Hepatic stellate cell (primary cell): Measurements from ENCODE around the gene KRT14.
"Not testable (repeated sequence)": the region's sequence is repeated elsewhere in the genome, so short reads cannot be mapped to it uniquely, and the experiment has no call there.

Experiments
- DNase-seq: peaks from one replicate; pipeline ENCODE4 v3.0.0; 2011; ENCODE audit warnings: low spot score

KRT14 gene

DNA sequence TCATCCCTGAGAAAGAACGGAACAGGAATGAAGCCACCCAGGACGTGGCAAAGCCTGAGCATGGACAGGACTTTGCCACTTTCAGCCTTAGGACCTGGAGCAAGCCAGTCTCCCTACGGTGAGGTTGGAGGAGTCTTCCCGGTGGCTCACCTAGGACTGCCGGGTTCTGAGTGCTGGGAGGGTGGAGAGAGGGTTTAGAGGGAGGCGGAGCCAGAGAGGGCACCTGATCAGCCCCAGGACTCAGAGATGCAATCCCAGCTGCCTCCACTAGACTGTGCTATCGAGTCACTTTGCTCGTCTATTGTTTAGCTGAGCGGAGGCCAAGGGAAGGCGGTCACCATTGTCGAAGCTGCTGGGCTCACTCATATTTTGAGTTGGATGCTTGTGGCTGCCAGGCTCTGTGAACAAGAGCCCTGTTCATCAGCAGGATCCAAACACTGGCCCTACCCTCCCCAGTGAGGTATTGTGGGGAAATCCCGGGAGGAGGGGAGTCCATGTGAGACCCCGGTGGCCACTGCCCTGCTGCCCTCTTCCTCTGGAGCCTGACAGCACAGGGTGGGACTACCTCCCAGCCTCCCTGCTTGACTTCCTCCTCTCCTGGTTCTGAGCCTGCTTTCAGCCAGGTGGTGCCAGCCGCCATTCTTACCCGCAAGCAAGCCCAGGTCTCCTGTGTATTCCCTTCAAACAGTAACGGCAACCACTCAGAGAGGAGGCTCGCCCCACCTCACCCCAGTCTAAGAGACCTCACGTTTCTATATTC, 7.0 kb downstream of the KRT14 start:
- DNase-seq: peak; percentile 78

DNA sequence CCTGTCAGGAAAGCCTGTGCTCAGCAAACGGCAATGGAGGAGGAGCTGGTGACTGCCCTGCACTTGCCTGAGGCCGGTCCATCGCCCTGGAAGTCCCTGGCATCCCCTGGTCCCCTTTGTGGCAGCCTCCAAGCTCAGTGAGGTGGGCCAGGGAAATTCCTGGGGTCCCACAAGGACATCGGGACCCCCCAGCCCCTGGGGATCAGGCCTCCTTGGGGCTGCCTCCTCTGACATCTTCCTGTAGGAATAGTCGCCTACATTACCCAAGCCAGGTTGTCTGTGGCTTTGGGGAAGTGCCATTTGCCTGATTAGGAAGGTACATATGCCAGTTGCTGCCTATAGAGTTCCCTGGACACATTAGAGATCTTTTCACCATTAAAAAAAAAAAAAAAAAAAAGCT, 7.7 kb downstream of the KRT14 start:
- DNase-seq: no peak

DNA sequence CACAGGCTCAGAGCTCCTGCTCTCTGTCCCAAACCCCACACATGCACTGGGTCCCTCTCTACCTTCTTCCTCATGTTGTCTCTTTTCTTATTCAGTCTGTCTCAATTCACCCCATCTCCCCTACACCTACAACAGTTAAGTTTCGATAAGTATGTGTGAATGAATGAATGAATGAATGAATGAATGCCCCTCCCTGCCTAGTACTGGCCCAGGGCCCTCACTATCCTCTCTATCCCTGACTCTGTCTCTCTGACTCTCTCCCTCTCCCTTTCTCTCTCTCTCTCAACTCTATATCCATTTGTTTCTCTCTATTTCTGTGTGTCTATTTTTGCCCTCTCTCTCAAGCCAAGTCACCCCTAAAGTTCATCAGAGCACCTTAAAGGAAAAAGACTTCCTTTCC, 8.2 kb downstream of the KRT14 start:
- no peak for DNase-seq

DNA sequence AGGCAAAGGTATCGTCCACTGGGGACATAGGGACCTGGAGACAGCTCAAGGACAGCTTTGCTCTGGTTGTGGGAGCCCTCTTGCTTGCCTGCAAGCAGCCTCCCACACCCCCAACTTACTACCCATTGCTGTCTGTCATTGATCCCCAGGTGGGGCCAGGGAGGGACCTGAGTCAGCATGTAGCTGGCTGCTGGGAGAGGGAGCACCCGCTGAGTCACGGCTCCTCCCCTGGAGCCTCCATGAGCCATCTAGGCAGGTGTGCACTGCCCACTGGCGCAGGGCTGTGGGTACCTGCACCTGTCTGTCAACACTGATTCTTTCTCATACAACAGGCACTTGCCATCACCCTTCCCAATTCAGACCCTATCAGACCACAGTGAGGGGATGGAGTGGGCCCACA, 10.0 kb downstream of the KRT14 start:
- DNase-seq: not testable (repeated sequence)

DNA sequence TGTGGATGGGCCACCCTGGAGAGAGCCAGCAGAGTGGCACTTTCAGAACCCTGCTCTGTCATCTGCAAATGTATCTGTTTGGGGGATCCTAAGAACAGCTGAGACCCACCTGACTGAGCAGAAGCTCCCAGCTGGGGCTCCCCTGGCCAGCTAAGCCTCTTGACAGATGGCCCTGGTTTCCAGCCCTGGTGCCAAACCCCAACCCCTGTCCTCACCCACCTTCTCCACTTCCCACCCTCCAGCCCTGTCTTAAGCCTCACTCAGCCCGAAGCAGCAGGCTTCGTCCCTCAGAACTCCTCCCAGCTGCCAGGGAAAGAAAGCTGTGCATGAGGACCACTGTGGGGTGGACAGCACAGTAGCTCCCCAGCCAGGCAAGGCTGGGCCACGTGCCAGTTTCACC, 11.4 kb downstream of the KRT14 start:
- DNase-seq: no peak

DNA sequence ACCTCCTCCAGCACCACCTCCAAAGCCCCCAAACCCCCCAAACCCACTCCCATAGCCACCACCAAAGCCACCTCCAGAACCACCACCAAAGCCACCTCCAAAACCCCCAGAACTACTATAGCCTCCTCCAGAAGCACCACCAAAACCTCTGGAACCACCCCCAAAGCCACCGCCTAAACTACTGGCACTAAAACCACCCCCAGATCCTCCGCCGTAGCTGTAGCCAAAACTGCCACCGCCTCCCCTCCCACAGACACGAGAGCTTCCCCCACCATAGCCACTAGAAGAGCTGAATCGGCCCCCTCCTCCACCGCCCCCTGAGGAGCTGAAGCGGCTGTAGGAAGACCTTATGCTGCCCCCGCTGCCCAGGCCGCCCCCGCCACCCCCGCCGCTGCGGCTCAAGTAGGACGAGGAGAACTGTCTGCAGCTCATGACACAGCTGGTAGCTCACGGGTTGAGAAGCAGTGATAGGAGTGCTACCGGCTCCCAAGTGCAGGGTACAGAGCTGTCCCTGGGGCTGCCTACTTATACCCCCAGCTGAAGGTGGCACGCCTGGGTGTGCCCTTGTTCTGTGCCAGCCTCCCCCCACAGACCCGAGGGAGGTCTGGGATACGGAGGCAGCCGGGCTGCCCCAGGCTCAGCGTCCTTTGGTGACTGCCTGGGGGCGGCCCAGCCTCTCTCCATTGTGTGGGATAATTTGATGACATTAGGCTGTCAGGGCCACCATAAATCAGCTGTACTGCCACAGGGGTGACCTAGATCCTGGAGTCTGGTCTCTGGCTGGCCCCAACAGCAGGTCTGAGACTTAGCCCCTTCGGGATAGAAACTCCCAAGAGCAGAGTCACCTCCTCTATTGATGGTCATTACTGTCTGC, 14.9 kb downstream of the KRT14 start, which contains the start of gene KRT9:
Gene KRT9, minus strand, starts transcription at position 499 of the 874 bp plus-strand sequence. Its CDS starts 67 bp downstream, at position 432.
- DNase-seq: no peak

DNA sequence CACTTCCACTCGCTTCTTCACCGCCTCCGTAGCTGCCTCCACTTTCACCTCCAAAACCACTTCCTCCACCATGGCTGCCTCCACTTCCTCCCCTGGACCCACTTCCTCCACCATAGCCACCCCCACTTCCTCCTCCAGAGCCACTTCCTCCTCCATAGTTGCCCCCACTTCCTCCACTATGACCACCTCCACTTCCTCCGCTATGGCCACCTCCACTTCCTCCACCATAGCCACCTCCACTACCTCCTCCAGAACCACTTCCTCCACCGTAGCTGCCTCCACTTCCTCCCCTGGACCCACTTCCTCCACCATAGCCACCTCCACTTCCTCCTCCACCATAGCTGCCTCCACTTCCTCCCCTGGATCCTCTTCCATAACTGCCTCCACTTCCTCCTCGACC, 19.4 kb downstream of the KRT14 start:
- no peak for DNase-seq

DNA sequence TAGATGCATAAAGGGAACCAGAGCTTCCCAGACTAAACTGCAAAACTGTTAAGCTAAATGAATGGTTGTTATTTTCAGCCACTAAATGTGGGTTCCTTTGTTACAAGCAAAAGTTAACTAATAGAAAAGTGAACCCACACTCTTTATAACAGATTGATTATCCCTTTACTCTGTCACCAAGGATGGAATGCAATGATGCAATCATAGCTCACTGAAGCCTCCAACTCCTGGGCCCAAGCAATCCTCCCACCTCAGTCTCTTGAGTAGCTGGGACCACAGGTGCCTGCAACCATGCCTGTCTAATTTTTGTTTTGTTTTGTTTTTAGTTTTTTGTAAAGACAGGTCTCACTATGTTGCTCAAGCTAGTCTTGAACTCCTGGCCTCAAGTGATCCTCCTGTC, 21.4 kb downstream of the KRT14 start:
- no peak for DNase-seq

DNA sequence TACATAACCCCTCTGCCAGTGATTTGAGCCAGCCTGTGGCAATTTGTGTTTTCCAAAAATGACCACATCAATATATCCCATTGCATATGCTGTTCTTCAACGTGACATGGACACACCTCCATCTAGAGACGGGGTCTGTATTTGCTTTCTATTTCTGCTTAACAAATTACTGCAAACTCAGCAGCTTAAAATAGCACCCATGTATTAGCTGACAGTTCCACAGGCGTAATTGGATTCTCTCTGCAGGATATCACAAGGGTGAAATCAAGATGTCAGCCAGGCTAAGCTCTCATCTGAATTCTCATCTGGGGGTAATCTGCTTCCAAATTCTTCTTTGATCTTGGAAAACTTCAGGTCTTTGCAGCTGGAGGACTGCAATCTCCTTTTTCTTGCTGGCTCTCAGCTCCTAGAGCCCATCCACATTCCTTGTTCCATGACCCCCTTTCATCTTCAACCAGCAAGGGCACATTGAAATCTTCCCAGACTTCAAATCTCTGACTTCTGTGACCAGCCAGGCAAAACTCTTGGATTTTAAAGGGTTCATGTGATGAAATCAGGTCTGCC, 23.0 kb downstream of the KRT14 start:
- no peak for DNase-seq

DNA sequence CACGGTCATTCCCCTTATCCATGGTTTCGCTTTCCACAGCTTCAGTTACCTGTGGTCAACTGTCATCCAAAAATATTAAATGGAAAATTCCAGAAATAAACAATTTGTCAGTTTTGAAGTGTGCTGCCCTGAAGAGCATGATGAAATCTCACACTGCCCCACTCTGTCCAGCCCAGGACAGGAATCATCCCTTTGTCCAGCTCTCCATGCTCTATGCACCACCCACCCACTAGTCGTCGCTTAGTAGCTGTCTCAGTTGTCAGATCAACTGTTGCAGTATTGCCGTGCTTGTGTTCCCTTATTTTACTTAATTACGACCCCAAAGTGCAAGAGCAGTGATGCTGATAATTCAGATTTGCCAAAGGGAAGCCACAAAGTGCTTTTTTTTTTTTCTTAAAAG, 25.1 kb downstream of the KRT14 start:
- DNase-seq: no peak

DNA sequence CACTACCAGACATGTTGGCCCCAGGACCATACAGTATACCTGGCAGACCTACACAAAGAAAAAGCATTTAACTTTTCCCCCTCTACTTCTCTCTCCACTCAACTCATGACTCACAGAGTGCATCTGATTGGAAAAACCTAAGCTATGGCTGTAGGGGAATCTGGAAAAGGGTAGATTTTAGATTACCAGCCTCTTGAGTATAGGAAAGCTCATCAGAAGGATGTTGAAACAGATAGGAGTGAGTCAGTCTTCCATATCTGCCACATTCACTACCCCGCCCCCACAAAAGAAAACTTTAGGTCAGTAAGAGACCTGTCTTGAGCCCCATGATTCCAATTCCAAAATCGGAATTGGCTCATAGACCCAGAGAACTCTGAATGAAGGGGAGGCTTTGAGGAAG, 27.1 kb downstream of the KRT14 start:
- DNase-seq: no peak

DNA sequence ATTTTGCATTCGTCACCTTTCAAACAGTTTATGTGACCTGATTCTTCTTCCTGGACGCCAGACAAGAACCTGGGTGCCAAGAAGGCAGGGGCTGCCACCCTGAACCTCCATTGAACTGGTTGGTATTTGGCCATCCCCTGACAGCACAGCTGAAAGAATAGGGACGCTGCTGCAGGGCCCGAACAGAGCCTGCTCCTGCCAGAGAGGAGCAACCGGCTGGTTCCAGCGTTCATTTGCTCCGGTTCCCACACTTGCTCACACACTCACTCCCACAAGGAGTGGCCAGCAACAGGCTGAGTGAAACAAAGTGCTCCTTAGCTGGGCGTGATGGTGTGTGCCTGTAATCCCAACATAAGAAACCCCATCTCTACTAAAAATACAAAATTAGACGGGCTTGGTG, 29.8 kb downstream of the KRT14 start:
- DNase-seq: no peak

DNA sequence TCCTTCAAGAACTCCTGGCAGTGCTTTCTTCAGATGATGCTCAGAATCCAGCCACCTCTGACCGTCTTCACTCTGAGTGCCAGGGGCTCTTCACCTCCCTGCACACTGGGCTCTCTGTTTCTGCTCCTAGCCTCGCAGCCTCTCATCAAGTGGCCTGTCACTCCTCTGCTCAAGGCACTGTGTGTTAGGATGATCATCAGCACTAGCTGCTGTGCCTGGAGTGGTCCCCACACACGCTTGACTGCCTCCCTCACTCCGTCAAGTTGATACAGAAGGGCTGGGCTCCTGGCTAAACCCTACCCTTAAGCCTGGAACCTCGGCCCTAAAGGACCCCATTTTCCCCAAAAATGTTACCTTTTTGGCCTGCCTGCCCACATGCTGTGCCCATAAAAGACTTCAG, 30.4 kb downstream of the KRT14 start:
- DNase-seq: no peak

DNA sequence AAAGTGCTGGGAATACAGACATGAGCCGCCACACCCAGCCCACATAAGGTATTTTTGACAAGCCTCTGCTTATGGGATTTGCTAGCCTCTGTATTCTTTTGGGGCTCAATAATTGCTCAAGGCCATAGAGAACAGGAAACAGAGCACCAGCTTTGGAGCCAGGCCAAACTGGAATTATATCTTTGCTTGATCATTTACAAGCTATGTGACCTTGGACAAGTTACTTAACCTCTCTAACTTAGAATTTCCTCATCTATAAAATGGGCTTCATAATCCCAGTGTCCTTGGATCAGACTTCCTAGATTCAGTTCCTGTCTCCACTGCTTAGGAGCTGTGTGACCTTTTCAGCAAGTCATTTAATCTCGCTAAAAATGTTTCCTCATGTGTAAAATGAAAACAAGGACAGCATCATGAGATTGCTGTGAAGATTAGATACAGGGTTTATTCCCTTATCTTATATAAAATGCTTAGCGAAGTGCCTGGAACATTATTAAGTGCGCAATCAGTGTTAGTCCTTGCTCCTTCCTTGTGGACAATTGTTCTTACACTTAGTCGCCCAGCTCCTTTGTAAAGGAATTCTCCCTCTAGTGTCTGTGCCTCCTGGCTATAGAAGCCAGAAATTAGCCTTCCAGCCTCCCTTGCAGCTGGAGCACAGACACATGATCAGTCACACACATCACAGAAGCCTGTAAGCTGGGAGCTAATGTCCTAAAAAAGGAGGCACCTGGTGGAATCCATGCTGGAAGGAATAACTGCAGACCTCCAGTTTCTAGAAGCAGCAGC, 31.4 kb downstream of the KRT14 start:
- no peak for DNase-seq

DNA sequence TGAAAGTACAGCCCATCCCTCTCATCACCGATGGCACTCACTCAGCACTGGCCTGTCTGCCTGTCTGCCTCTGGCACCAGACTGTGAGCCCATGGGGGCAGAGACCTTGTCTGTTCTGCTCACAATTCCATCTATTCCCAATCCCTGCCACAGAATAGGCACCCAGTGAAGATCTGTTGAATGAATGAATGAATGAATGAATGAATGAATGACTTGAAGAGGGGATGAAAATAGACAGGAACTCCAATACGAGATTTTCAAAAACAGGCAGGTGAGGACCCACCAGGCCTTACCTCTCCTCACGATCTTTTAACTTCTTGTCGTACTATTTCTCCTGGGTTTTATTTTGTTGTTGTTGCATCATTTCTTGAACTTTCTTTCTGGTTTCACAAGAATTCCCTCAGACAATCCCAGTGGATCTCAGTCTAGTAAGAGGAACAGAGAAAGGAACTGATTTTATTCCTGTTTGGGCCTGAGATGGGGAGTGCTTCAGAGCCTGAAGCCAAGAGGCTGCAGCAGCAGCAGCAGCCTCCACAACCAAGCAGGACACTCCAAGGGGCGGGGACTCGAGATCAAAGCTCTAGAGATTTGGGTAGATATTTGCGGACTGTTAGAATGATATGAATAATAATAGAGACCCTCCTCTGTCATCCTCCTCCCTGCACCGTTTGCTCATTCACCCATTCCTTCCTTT, 32.6 kb downstream of the KRT14 start:
- no peak for DNase-seq

DNA sequence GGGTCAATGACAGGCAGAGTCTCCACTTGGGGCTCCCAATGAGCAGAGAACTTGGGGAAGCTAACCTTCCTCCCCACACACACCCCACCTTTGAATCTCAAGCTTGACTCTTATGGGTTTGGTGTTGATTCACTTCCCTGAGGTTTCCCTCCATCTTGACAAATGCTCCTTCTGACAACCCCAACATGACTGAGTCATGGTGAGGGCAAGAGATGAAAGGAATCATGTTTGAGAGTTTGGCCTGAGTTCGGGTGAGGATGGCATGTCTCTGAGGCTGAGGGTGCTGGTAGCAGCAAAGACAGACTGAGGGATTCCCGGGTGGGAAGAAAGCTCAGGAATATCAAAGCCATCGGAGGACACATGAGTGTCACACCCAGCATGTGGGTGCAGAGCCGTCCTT, 33.5 kb downstream of the KRT14 start:
- no peak for DNase-seq

DNA sequence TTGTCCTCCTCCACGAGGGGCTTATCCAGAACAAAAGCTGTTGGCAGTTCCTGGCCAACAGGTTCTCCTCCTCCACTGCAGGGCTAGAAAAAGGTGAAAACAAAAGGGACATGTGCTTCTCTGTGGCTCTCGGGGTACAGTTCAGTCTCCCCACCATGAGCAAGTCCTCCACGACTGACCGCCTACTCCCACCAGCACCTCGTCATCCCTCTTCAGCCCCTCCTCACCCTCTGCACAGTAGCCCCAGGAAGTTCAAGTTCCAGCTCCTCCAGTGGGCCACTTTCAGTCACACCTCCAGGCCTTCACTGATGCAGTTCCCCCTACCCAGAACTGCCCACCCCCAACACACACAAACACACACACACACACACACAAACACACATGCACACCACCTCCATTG, 34.2 kb downstream of the KRT14 start:
- DNase-seq: no peak

DNA sequence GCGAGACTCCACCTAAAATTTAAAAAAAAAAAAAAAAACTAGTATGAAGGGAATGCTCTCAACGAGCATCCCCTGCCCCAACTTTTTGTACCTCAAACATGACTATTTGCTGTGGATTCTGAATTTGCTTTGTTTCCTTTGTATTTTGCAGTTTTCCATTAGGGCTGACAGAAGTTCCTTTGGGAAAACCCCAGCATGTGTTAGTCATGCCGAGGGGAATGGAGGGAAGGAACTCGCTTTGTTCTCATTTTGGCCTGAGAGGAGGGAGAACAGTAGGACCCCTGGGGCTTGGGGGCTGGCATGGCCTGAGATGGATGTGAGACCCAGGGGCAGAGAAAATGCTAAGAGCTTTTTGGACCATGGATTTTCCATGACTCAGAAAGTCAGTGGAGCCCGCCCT, 35.3 kb downstream of the KRT14 start:
- no peak for DNase-seq

DNA sequence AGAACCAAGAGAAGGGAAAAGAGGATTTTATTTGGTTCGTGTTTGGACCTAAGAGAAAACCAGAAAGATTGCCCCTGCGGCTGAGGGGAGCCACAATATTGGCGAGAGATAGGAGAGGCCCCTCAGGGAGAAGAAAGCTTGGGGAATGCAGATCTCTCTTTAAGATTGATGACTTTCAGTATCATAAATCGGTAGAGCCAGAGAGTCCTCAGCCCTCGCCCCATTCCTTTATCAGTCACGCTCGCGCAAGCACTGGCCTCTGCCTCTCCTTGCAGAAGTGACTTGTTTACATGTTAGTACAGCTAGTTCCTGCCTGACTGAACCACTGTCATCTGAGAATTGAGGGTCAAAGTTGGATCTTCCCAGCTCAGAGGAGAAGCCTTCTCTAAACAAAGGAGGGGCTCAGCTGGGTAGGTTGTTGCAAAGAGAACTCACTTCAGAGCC, 37.1 kb downstream of the KRT14 start:
- DNase-seq: no peak

DNA sequence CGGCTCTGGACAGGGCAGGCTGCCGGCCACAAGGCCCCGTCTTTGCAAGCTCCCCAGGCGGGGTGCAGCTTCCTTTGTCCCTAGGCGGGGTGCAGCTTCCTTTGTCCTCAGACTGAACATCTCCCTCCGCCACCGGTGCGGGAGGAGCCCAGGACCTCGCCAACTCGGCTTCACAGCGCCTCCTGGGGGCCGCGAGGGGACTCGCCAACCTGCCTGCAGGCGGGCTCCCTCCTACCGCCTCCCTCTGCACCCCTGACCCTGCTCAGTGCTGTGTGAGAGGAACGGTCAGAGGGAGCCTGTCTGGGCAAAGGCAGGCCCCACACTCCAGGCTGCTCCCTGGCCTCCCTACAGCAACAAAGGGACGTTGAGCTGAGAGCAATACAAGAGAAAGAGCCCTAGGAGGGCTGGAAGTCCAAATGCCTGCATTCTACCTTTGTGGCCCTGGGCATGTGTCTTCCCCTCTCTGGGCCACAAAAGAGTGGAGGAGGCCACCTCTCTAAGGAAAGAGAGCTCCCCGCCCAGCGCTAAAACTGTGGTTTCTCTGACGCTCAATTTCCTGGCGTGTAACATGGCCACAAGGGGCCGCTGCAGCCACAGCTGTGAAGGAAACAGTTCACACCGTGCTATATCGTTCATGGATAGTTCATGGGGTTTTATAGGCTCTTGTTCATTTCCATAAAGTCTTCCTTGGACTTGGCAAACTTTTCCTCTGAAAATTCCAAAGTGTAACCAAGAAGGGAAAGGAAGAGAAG, 37.7 kb downstream of the KRT14 start:
- peak; percentile 81 for DNase-seq
